GM23248 (cell line): Measurements from ENCODE around the gene PLCH2. TPM values are rescaled to one million over a fixed set of nuclear protein-coding genes. Genes with fewer than 3 reads are reported as not detected.

Experiments used
- DNase-seq: peaks from one replicate; pipeline ENCODE4 v3.0.0-alpha.2; 2015
- H2AFZ ChIP-seq: fragments of 200-600 bp; sonication (generic); 2 replicates; pipeline ENCODE4 v1.6.1; 2016; ENCODE audit warnings: antibody characterized with exemption
- H3F3A ChIP-seq: fragments of 200-600 bp; sonication (generic); 2 replicates; pipeline ENCODE4 v1.6.1; 2016; ENCODE audit warnings: mild to moderate bottlenecking, antibody characterized with exemption, mixed run types; ENCODE audit not compliant: insufficient read depth
- H3K27ac ChIP-seq: fragments of 200-600 bp; sonication (generic); 2 replicates; pipeline ENCODE4 v1.5.1; 2016; ENCODE audit warnings: mild to moderate bottlenecking
- H3K27me3 ChIP-seq: fragments of 200-600 bp; sonication (generic); replicated peaks from 2 replicates; pipeline ENCODE4 v1.6.1; 2016; ENCODE audit warnings: mild to moderate bottlenecking; ENCODE audit not compliant: insufficient read depth
- H3K36me3 ChIP-seq: fragments of 200-600 bp; sonication (generic); 2 replicates; pipeline ENCODE4 v1.6.1; 2016; ENCODE audit warnings: low read depth, mild to moderate bottlenecking
- H3K4me1 ChIP-seq: fragments of 200-600 bp; sonication (generic); 2 replicates; pipeline ENCODE4 v1.6.1; 2016; ENCODE audit warnings: mild to moderate bottlenecking; ENCODE audit not compliant: insufficient read depth
- H3K4me2 ChIP-seq: fragments of 200-600 bp; sonication (generic); one replicate; pipeline ENCODE4 v1.6.1; 2016; ENCODE audit warnings: mild to moderate bottlenecking; ENCODE audit not compliant: unreplicated experiment
- H3K4me3 ChIP-seq: fragments of 200-600 bp; sonication (generic); 2 replicates; pipeline ENCODE4 v1.5.1; 2016; ENCODE audit warnings: mild to moderate bottlenecking
- H3K79me2 ChIP-seq: fragments of 200-600 bp; sonication (generic); 2 replicates; pipeline ENCODE4 v1.6.1; 2016; ENCODE audit warnings: mild to moderate bottlenecking; ENCODE audit not compliant: insufficient read depth
- H3K9ac ChIP-seq: fragments of 200-600 bp; sonication (generic); 2 replicates; pipeline ENCODE4 v1.6.1; 2016; ENCODE audit warnings: mild to moderate bottlenecking
- H3K9me2 ChIP-seq: fragments of 200-600 bp; sonication (generic); 2 replicates; pipeline ENCODE4 v1.6.1; 2016; ENCODE audit warnings: mixed run types, mild to moderate bottlenecking, moderate library complexity; ENCODE audit not compliant: insufficient read depth
- H3K9me3 ChIP-seq: fragments of 200-600 bp; sonication (generic); one replicate; pipeline ENCODE4 v1.6.1; 2017; ENCODE audit warnings: low read depth
- H4K20me1 ChIP-seq: fragments of 200-600 bp; sonication (generic); 2 replicates; pipeline ENCODE4 v1.6.0; 2016; ENCODE audit not compliant: insufficient read depth
- EZH2 ChIP-seq: fragments of 200-600 bp; sonication (generic); IDR thresholded peaks from 2 replicates; pipeline ENCODE4 v1.6.1; 2018; ENCODE audit warnings: antibody characterized with exemption, mild to moderate bottlenecking; ENCODE audit not compliant: insufficient read depth, poor library complexity, severe bottlenecking
- EZH2phosphoT487 ChIP-seq: fragments of 200-600 bp; sonication (generic); IDR thresholded peaks from 2 replicates; pipeline ENCODE4 v1.6.1; 2018; ENCODE audit warnings: antibody characterized with exemption, moderate library complexity, mild to moderate bottlenecking, low read depth; ENCODE audit not compliant: insufficient read depth
- WGBS, 2 experiments: methylation state at CpG; one replicate each; pipeline ENCODE4 v1.1.6; 2015 to 2017; ENCODE audit warnings: low lambda C conversion rate in 2 of 2, low coverage in 1 of 2; ENCODE audit errors: missing lambda C conversion rate in 2 of 2; 5-methylcytosine and 5-hydroxymethylcytosine counted together
- in situ Hi-C: fragments of 300-500 bp; cut with MboI; formaldehyde crosslinking; loops from 2 replicates; pipeline ENCODE4 v1.15.0; 2020
- polyA plus RNA-seq: library from polyadenylated mRNA; unstranded; fragments of >200 nt; fragmentation: Nextera tagmentation; extraction: Ambion mirVana; gene quantifications from 2 replicates; pipeline ENCODE4 v1.2.1, GENCODE V29; 2016
- total RNA-seq: library from RNA; depleted of rRNA; stranded (reverse); fragments of >200 nt; shearing (Covaris generic); gene quantifications from 2 replicates; pipeline ENCODE4 v1.2.3, GENCODE V29; 2014

PLCH2 gene
- total and polyA plus RNA-seq, 2 experiments from 2014 or later, result not detected

DNA sequence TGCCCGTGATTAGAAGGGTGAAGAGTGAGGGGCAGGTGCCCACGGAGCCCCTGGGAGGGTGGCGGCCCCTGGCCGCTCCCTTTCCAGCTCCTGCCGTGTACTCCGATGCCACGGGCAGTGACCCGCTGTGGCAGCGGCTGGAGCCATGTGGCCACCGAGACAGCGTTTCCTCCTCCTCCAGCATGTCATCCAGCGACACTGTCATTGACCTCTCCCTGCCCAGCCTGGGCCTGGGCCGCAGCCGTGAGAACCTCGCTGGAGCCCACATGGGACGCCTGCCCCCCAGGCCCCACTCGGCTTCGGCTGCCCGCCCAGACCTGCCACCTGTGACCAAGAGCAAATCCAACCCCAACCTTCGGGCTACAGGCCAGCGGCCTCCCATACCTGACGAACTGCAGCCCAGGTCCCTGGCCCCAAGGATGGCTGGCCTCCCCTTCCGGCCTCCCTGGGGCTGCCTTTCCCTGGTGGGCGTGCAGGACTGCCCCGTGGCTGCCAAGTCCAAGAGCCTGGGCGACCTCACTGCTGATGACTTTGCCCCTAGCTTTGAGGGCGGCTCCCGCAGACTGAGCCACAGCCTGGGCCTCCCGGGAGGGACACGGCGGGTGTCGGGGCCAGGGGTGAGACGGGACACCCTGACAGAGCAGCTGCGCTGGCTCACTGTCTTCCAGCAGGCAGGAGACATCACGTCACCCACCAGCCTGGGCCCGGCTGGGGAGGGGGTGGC is 28.3 kb downstream of the PLCH2 start:
- H3K9ac ChIP-seq, result no peak overlapping the region
- no peak overlapping the region for H3K4me3 ChIP-seq
- WGBS, 2 experiments, result 25 to 28% methylated on average over 32 to 36 of the region's 36 CpGs
- H3K9me3 ChIP-seq, result no peaks in the 10 kb centered on the region
- TF ChIP-seq EZH2phosphoT487 (no peak), EZH2 (peak; percentile 89)
- in situ Hi-C loops, result loop anchor here (25.0 kb wide), 1 partner anchor 317 kb away; the partner anchor contains the start of gene FAAP20
- no peaks in the 10 kb centered on the region for H3K36me3 ChIP-seq
- H3K27me3 ChIP-seq, result peaks cover 10% of the 10 kb centered on the region
- no peaks in the 10 kb centered on the region for H4K20me1 ChIP-seq
- DNase-seq, result peak; percentile 45
- H3K4me2 ChIP-seq, result no peak overlapping the region
- H3K9me2 ChIP-seq, result no peaks in the 10 kb centered on the region
- no peaks in the 10 kb centered on the region for H3K4me1 ChIP-seq
- H2AFZ ChIP-seq, result no peak overlapping the region
- H3F3A ChIP-seq, result no peaks in the 10 kb centered on the region
- no peak overlapping the region for H3K27ac ChIP-seq
- H3K79me2 ChIP-seq, result no peaks in the 10 kb centered on the region

DNA sequence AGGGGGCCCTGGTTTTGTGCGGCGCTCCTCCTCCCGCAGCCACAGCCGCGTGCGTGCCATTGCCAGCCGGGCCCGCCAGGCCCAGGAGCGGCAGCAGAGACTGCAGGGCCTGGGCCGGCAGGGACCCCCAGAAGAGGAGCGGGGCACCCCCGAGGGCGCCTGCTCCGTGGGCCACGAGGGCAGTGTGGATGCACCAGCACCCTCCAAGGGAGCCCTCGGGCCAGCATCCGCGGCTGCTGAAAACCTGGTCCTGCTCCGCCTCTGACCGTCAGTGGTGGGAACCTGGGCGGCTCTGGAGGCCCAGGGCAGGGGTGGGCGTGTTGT is 28.8 kb downstream of the PLCH2 start:
- peaks cover 10% of the 10 kb centered on the region for H3K27me3 ChIP-seq
- no peaks in the 10 kb centered on the region for H3K79me2 ChIP-seq
- H3K27ac ChIP-seq, result no peak overlapping the region
- DNase-seq, result peak; percentile 26
- H4K20me1 ChIP-seq, result no peaks in the 10 kb centered on the region
- no peaks in the 10 kb centered on the region for H3K9me2 ChIP-seq
- WGBS, 2 experiments, result 16 to 19% methylated on average over 11 to 15 of the region's 22 CpGs
- TF ChIP-seq EZH2phosphoT487 (no peak), EZH2 (no peak)
- no peak overlapping the region for H3K4me3 ChIP-seq
- H3K36me3 ChIP-seq, result no peaks in the 10 kb centered on the region
- no peaks in the 10 kb centered on the region for H3F3A ChIP-seq
- H3K9me3 ChIP-seq, result no peaks in the 10 kb centered on the region
- no peaks in the 10 kb centered on the region for H3K4me1 ChIP-seq
- in situ Hi-C loops, result loop anchor here (25.0 kb wide), 1 partner anchor 318 kb away; the partner anchor contains the start of gene FAAP20
- no peak overlapping the region for H3K9ac ChIP-seq
- no peak overlapping the region for H3K4me2 ChIP-seq
- H2AFZ ChIP-seq, result no peak overlapping the region

DNA sequence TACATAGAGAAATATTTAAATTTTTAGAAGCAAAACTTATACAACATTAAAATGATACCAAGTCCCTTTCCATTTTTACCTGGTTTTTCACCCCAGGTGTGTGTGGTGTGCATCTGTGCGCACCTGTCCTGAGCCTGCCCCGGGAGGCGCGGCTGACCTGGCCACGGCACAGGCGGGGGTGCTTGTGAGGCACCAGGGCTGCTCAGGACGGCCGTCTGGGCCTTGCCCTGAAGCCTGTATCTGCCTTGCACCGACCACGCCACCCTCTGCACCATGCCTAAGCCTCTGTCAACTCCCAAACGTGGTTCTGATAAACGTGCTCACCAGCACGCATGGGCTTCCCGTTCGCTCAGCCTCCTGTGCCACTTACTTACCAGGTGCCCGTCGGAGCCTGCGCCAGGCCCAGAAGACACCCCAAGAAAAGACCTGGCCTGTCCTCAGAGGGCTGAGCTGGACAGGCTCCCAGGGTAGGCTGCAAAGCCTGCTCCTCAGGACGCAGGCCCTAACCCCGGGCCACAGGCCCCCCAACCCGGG is 29.4 kb downstream of the PLCH2 start:
- Histone ChIP-seq H3K27ac (no peak overlapping the region), H2AFZ (no peak overlapping the region), H3K4me2 (no peak overlapping the region), H3K9me2 (no peaks in the 10 kb centered on the region), H3K4me1 (no peaks in the 10 kb centered on the region), H3K27me3 (peaks cover 10% of the 10 kb centered on the region), H3K9ac (no peak overlapping the region), H3K79me2 (no peaks in the 10 kb centered on the region), H3K4me3 (no peak overlapping the region), H3F3A (no peaks in the 10 kb centered on the region), H3K36me3 (no peaks in the 10 kb centered on the region), H4K20me1 (no peaks in the 10 kb centered on the region), H3K9me3 (no peaks in the 10 kb centered on the region)
- 46 to 48% methylated on average over 20 to 21 of the region's 21 CpGs for WGBS, 2 experiments
- in situ Hi-C loops, result loop anchor here (25.0 kb wide), 1 partner anchor 318 kb away; the partner anchor contains the start of gene FAAP20
- TF ChIP-seq EZH2phosphoT487 (no peak), EZH2 (no peak)
- DNase-seq, result no peak

DNA sequence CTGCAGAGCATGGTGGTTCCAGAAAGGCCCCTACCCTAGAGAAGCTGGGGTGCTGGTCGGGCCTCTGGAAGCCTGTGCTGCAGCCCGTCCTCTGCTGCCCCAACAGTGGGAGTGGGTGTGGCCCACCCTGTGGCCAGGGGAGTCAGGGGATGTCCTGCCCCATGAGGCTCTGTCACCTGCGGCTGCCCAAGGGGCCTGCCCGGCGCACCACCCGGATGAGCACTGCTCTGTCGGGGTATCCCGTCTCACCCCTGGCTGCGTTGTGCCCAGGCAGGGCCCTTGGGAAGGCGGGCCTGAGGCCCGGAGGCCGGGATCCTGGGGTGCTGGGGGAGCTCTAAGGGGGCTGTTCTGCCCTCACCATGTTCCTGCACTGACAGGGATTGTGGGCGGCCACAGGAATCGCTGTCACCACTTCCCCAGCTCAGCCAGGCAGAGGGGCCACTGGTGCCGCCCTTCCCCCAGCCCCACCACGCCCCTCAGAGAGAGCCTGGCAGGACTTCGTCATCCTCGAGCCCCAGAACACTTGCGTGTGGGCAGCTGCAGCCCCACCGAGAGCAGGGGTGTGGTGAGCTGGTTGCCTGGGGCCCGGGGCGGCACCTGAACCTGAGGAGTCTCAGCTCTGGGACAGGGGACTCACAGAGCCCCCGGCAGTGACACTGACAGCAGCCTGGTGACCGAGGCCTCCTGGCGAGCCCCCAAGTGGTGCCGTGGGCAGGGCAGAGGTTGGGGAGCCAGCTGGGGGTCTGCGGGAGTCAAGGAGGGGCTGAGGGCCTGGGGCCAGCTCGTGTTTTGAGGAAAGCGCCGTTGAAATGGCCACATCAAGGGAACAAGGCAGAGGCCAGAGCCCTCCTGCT is 30.1 kb downstream of the PLCH2 start:
- H3K79me2 ChIP-seq, result no peaks in the 10 kb centered on the region
- no peak for TF ChIP-seq EZH2
- H3K4me1 ChIP-seq, result no peaks in the 10 kb centered on the region
- DNase-seq, result peak; percentile 37
- H4K20me1 ChIP-seq, result no peaks in the 10 kb centered on the region
- WGBS, 2 experiments, result 49 to 53% methylated on average over 25 to 30 of the region's 30 CpGs
- no peak overlapping the region for H3K27ac ChIP-seq
- no peaks in the 10 kb centered on the region for H3K9me3 ChIP-seq
- H3K4me3 ChIP-seq, result no peak overlapping the region
- H3F3A ChIP-seq, result no peaks in the 10 kb centered on the region
- no peaks in the 10 kb centered on the region for H3K9me2 ChIP-seq
- H3K36me3 ChIP-seq, result no peaks in the 10 kb centered on the region
- no peak overlapping the region for H3K9ac ChIP-seq
- no peak overlapping the region for H3K4me2 ChIP-seq
- no peak overlapping the region for H2AFZ ChIP-seq
- H3K27me3 ChIP-seq, result peaks cover 10% of the 10 kb centered on the region
- in situ Hi-C loops, result loop anchor here (25.0 kb wide), 1 partner anchor 319 kb away; the partner anchor contains the start of gene FAAP20
